WI38 (cell line): ENCODE data around the gene UBE2I.

ENCODE experiments used
- H3K4me3 ChIP-seq: 2 replicates; pipeline ENCODE4 v1.5.1; 2011; ENCODE audit warnings: low read depth, mild to moderate bottlenecking, control low read depth, low read length
- CTCF ChIP-seq: IDR thresholded peaks from 2 replicates; pipeline ENCODE4 v1.5.1; 2012; ENCODE audit warnings: low read depth, mild to moderate bottlenecking, control low read depth, low read length

Gene UBE2I

GRCh38 chr16:1363501-1364041, 54.1 kb downstream of the UBE2I start:
- H3K4me3 ChIP-seq: no peak overlapping the region
- TF ChIP-seq CTCF: peak; percentile 58

DNA sequence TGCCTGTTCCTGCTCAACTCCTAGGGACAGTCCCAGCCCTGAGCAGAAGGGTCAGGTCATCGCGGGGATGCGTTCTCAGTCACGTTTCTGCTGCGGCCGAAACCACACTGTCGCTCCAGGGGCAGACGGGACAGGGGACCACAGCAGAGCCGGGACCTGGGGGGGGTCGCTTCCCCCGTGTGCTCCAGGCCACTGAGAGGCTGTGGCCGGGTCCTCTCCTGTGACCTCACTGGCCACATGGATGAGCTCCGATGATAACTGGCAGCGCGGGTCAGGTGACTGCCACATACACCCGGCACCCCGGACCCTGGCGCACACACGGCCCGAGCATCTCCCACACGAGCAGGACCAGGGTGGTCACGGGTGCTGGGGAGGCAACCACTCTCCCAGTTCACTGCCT, 55.1 kb downstream of the UBE2I start:
- TF ChIP-seq CTCF: no peak
- no peak overlapping the region for H3K4me3 ChIP-seq

- TF ChIP-seq CTCF: no peak
- no peak overlapping the region for H3K4me3 ChIP-seq
Observed at GRCh38 chr16:1366060-1366711, 56.8 kb downstream of the UBE2I start.

- no peak overlapping the region for H3K4me3 ChIP-seq
- no peak for TF ChIP-seq CTCF
Observed at GRCh38 chr16:1366712-1367299, 57.4 kb downstream of the UBE2I start.

- no peak overlapping the region for H3K4me3 ChIP-seq
- no peak for TF ChIP-seq CTCF
Observed at GRCh38 chr16:1367486-1368174, 58.2 kb downstream of the UBE2I start.

GRCh38 chr16:1371054-1371978, 61.9 kb downstream of the UBE2I start:
- TF ChIP-seq CTCF: no peak
- H3K4me3 ChIP-seq: no peak overlapping the region
